Neural crest cell (in vitro differentiated cells): ENCODE results near the gene PFDN1. TPM values are rescaled to one million over a fixed set of nuclear protein-coding genes. Genes with fewer than 3 reads are reported as not detected.
A peak's percentile ranks its signal among the peaks of the same experiment; 100 is the strongest.

Source experiments
- DNase-seq: peaks from one replicate; pipeline ENCODE4 v3.0.0; 2021; ENCODE audit warnings: low read depth, mixed read lengths, low spot score
- H3K27ac Mint-ChIP-seq: one replicate; pipeline ENCODE4 v1.8.0; 2021; ENCODE audit warnings: mild to moderate bottlenecking, mixed read lengths; ENCODE audit not compliant: unreplicated experiment
- H3K27me3 Mint-ChIP-seq: 2 replicates; pipeline ENCODE4 v1.8.0; 2021; ENCODE audit warnings: low read depth, mild to moderate bottlenecking, mixed read lengths
- H3K36me3 Mint-ChIP-seq: 2 replicates; pipeline ENCODE4 v1.8.0; 2021; ENCODE audit warnings: low read depth, mild to moderate bottlenecking, mixed read lengths
- H3K4me1 Mint-ChIP-seq: 2 replicates; pipeline ENCODE4 v1.8.0; 2021; ENCODE audit warnings: mixed read lengths
- H3K4me3 Mint-ChIP-seq: one replicate; pipeline ENCODE4 v1.8.0; 2021; ENCODE audit warnings: mild to moderate bottlenecking, mixed read lengths
- H3K9me3 Mint-ChIP-seq: 2 replicates; pipeline ENCODE4 v1.8.0; 2021; ENCODE audit warnings: mixed read lengths
- total RNA-seq: library from RNA; stranded (reverse); gene quantifications from 2 replicates; pipeline ENCODE4 v1.2.1, GENCODE V29; 2021
- TF ChIP-seq, protein P1 (sequence below): fragments of 200-600 bp; sonication (generic); conservative IDR thresholded peaks from 2 replicates; pipeline ENCODE4 v1.5.0; 2021; ENCODE audit warnings: antibody characterized with exemption, mild to moderate bottlenecking

PFDN1 gene
- total RNA-seq, 1 donor from 2014 or later, result 67.0 TPM

DNA sequence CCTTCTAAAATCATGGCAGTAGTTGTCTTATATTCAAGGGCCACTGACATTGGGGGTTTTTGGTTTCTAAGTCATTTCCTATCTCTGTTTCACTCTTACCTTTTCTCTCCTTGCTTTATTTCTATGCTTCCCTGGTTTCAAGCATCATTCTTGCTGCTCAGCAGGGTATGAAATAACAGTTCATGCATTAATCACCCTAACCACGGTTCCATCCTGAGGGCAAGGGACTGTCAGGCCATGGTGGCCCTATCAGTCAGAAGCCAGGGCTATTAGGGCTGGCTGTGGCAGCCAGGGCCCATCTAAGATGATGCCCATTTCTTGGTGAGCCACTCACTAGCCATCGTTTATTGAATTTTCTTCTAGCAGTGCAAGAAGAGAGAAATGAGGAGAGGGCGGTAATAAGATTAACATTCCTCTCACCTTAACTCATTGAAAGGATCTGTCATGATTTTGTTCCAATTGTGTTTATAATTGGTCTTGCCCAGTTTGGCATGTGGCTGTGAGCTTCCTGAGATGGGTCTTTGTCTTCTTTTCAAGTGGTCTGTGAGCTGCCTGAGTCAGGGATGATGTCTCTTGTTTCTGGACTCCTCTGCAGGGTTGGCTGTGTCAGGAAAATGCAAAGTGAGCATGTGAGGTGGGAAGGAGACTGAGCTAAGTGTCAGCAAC is 82.7 kb downstream of the PFDN1 start:
- no peaks in the 10 kb centered on the region for H3K27me3 Mint-ChIP-seq
- no peak for DNase-seq
- H3K4me3 Mint-ChIP-seq, result no peak overlapping the region
- H3K27ac Mint-ChIP-seq, result no peak overlapping the region
- TF ChIP-seq, protein P1, sequence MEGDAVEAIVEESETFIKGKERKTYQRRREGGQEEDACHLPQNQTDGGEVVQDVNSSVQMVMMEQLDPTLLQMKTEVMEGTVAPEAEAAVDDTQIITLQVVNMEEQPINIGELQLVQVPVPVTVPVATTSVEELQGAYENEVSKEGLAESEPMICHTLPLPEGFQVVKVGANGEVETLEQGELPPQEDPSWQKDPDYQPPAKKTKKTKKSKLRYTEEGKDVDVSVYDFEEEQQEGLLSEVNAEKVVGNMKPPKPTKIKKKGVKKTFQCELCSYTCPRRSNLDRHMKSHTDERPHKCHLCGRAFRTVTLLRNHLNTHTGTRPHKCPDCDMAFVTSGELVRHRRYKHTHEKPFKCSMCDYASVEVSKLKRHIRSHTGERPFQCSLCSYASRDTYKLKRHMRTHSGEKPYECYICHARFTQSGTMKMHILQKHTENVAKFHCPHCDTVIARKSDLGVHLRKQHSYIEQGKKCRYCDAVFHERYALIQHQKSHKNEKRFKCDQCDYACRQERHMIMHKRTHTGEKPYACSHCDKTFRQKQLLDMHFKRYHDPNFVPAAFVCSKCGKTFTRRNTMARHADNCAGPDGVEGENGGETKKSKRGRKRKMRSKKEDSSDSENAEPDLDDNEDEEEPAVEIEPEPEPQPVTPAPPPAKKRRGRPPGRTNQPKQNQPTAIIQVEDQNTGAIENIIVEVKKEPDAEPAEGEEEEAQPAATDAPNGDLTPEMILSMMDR, result no peak
- peaks cover 7% of the 10 kb centered on the region for H3K4me1 Mint-ChIP-seq
- no peaks in the 10 kb centered on the region for H3K9me3 Mint-ChIP-seq
- H3K36me3 Mint-ChIP-seq, result no peaks in the 10 kb centered on the region

DNA sequence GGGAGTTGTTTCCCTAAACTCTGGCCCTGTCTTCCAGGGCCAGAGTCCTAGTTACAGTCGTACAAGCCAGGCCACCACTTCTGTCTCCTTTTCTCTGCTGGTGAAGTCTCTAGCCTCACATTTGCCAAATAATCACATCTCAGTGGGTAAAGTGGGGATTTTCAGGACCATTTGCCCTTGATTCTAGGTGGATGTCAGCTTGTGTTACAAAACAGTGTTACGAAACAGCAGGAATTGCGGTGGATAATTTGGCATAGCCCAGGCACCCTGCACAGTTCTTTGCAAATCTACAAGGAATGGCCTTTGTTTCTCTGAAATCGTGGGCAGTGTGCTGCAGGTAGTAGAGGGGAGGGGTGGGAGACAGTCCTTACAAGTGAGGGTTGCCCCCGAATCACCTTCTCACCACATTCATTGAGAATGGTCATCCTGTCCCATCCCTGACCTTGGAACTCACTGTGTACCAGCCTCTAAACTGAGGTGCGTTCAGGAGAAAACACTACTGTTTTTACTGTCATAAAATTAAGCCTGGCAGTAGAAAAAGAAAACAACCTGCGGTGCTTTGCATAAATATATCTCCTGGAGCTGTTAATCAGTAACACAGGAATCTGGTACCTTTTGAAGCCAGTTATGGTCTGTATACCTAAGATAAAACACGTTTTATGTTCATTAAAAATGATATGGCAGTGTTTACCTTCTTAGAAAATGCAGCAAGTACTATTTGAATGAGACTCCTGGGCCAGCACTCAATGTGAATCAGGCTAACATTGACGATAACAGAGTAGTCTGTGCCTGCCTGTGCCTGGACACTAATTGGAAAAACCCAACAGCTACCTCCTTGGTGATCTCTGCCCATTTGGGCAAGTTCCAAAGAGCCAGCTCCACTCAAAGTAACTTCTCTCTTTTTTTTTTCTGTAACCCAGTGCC is 83.6 kb downstream of the PFDN1 start:
- Mint-ChIP-seq H3K4me1 (peaks cover 7% of the 10 kb centered on the region), H3K9me3 (no peaks in the 10 kb centered on the region), H3K36me3 (no peaks in the 10 kb centered on the region), H3K27me3 (no peaks in the 10 kb centered on the region), H3K27ac (no peak overlapping the region), H3K4me3 (no peak overlapping the region)
- no peak for DNase-seq
- TF ChIP-seq, protein P1, result no peak

DNA sequence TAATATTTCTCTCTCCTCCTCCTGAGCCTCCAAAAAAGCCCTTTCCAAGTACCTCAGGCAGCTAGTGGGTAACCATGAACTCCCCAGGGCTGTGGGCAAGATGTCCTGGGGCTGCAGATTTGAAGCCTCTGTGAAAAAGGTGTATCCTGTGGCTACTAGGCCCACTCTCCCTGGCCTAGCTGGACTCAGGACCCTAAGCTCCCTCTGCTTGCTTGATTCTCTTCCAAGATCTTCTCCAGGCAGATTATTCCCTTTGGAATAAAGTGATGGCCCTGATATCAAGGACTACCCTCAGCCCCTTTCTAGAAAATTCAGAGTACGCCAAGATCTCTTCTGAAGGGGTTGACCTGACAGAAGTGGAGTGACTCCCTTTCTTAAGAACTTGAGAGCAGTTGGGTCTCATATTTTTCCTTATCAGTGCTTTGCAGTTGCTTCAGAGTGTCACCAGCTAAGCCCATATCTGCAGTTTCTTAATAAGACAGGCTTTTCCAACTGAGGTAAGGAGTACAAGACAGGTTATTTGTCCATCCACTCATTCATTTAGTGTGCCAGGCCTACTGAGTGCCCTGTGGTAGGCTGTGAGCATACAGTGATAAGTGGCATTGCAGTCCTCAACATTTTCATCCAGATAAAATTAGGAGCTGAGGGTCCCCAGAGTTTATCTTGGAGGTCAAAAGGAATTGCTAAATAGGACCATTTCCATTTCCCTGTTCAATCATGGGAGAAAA is 85.4 kb downstream of the PFDN1 start:
- no peak overlapping the region for H3K27ac Mint-ChIP-seq
- H3K36me3 Mint-ChIP-seq, result no peaks in the 10 kb centered on the region
- H3K4me3 Mint-ChIP-seq, result no peak overlapping the region
- H3K4me1 Mint-ChIP-seq, result peaks cover 7% of the 10 kb centered on the region
- TF ChIP-seq, protein P1, result no peak
- no peaks in the 10 kb centered on the region for H3K9me3 Mint-ChIP-seq
- no peak for DNase-seq
- no peaks in the 10 kb centered on the region for H3K27me3 Mint-ChIP-seq

DNA sequence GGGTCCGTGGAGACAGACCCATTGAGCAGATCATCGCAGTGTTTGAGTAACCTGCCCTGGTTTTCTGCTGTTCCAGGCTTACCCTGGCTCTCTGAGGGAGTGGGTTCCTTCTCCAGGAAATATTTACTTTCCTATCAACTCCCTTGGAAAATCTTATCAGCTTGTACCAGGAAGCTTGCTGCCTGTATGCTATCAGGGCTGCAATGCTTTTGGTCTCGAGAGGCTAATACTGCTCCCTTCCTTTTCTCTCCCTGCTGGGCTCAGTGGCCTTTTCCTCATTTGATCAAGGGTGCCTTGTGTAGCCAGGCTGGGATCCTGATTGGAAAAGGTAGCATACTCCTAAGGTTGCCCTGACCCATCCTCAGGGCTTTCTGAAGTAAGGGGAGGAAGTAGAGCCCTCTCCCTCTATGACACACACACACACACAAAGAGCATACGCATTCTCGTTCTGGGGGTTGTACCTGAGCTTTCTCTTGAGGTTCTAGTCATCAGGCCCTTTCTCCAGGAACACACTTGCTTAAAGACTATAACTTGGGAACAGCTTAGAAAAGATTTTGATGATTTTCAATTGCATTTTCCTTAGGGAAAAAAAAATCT is 86.3 kb downstream of the PFDN1 start:
- Mint-ChIP-seq H3K9me3 (no peaks in the 10 kb centered on the region), H3K36me3 (no peaks in the 10 kb centered on the region), H3K4me3 (no peak overlapping the region), H3K4me1 (peaks cover 7% of the 10 kb centered on the region), H3K27ac (peak overlapping the region; percentile 12), H3K27me3 (no peaks in the 10 kb centered on the region)
- no peak for DNase-seq
- TF ChIP-seq, protein P1, result no peak

DNA sequence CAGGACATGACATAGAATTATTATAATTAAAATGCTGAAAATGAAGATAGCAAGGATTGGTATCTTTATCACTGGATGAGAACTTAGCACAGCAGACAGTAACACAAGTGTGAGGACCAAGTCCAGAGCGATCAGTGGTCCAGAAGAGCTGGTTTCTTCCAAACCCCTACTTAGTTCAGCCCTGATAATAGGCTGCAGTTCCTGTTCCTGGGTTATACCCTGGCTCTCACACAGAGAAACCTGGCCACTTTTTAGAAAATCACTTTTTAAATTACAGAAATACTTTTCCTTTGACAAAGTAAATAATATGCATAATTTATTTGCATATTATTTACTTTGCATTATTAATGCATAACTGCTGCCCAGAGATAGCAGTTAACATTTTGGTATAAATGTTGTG is 87.6 kb downstream of the PFDN1 start:
- Mint-ChIP-seq H3K4me3 (no peak overlapping the region), H3K27me3 (no peaks in the 10 kb centered on the region), H3K9me3 (no peaks in the 10 kb centered on the region), H3K36me3 (no peaks in the 10 kb centered on the region), H3K4me1 (peaks cover 3% of the 10 kb centered on the region), H3K27ac (no peak overlapping the region)
- no peak for DNase-seq
- TF ChIP-seq, protein P1, result no peak
